Measurements from ENCODE around the gene FGD4.
"Not testable (repeated sequence)": the region's sequence is repeated elsewhere in the genome, so short reads cannot be mapped to it uniquely, and the experiment has no call there.

The FGD4 gene

DNA sequence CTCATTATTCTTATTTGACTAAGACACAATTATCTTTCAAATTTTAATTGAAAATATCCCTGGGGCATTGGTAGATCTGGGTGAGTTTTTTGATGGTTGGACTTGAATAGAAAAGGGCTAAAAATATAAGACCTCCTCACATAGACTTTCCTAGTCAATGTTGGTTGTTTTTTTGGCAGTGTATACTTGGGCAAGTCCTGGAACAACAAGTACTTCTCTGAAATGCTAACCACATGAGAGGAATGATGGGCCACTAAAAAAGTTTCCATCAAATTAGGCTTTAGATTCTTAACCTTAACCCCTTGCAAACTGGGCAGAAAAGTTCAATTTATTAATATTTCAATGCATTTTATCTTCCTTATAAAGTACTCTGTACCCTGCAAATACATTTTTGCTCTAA is 97.6 kb downstream of the FGD4 start:
- no peak for DNase-seq

DNA sequence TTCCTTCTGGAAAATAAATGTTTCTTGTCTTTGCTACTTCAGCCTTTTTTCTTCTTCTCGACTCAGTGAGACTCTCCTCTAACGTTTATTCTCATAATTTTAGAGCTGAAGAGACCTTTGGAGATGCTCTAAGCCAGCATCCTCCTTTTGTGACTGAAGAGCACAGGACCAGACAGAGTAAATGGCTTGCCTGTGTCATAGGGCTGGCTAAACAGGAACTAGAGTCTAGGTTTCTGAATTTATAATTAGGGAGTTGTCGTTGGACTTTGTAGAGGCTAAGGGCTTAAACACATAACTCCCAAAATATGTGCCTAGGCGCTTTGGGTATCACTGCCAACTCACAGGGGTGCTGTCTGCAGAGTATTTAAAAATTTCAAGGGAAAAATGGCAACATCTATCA is 98.5 kb downstream of the FGD4 start:
- DNase-seq: no peak

DNA sequence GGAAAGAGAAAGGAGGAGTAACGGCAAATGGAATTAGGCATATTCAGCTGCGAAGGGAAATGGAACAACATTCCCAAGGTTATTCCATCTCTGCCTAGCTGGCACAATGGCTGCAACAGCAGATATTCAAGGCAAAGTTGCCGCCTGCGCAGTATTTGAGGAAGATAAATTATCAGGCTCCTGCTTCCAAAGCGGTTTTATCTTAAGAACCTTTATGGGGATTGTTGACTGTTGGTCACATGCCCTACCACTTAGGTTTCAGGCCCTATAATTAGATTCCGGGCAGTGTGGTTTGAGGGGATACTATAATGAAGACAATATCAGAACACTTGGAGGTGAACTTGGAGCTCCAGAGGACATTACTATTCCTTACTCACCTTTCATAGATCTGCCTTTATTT is 99.7 kb downstream of the FGD4 start:
- no peak for DNase-seq

DNA sequence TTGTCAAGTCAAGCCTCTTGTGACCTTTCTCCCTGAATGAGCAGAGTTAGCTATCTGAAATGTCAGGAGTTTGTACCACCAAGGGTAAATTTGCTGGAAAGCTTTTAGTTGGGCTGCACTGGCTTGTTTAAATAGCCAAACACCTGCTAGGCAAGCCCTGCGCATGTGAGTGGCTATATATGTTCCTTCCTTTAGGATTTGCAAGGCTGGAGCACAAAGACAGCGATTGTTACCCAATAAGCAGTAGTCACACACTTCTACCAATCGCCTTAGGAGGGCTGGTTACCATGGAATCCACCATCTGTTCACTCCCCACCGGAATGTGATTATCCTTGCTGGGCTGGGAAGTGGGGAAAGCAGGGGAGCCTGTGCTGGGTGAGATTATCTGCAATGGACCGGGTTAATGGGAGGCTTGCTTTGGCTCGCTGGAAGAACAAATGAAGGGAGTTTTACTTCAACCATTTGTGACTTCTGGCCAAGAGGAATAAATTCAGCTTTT is 102.5 kb downstream of the FGD4 start:
- no peak for DNase-seq

DNA sequence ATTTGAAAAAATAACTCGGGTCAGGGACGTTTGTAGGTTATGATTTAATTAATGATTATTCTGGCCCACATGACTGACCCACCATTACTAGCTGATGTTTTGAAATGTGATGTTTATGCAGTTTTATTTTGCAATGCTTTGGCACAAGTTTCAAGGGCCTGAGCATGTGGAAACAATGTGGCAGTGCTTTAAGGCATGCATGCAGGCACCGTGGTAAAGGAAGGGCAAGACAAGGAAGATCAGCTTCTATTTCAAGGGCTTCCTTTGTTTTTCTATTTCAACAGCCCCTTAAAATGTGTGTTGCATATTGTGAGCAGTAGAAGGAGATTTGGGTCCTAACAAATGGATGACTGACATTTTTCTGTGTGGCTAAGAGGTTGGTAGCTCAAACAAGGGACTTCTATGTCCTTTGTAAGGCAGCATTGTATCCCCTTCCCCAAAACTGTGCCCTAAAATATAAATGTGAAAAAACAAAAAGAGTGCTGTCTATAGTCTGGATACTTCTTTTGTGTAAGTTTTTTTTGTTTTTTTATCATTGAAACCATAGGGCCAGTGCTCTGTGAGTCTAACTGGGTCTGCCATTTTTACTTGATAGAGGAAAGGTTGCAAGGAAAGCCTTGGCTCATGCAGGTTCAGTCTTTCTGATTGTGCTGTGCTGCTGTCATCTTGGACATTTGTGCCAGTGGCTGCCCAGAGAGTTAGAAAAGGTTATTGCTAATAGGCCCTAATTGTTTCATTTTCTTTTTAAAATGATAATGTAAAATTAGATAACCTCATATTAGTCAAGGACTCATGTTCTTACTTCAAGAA is 103.5 kb downstream of the FGD4 start:
- no peak for DNase-seq

DNA sequence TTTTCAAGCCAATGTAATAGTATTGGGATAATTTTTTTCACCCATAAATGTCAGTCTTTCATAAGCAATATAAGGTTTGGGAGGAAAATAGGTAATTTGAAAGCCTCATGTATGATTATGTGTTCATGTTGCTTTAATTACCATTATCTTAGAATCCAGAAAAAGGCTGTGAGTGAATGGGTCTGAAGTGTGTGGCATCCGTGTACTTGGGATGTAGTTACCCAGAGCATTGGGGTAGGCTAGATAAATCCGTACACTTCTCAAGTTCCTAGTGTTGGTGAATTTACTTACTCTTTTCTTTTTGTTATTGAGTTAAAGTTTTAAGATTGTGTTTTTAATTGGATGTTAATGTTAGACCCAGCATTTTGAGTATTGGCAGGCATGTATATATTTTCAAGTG is 104.4 kb downstream of the FGD4 start:
- no peak for DNase-seq

DNA sequence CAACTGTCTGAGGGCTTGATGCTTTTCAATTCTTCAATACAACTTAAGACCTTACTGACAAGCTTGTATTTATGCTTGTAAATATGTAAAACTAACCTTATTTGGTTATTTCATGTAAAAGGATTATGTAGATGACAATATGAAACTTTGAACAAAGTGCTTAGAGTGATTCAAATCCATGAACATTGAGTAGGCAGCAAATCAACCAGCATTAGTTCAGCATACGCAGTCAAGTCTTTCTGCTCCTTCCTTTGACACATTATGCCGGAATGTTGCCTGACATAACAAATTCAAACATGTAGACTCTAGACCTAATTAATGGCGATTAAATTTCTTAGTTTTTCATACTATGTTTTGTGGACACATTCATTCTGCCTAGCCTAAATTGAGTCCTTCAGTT is 105.2 kb downstream of the FGD4 start:
- no peak for DNase-seq

DNA sequence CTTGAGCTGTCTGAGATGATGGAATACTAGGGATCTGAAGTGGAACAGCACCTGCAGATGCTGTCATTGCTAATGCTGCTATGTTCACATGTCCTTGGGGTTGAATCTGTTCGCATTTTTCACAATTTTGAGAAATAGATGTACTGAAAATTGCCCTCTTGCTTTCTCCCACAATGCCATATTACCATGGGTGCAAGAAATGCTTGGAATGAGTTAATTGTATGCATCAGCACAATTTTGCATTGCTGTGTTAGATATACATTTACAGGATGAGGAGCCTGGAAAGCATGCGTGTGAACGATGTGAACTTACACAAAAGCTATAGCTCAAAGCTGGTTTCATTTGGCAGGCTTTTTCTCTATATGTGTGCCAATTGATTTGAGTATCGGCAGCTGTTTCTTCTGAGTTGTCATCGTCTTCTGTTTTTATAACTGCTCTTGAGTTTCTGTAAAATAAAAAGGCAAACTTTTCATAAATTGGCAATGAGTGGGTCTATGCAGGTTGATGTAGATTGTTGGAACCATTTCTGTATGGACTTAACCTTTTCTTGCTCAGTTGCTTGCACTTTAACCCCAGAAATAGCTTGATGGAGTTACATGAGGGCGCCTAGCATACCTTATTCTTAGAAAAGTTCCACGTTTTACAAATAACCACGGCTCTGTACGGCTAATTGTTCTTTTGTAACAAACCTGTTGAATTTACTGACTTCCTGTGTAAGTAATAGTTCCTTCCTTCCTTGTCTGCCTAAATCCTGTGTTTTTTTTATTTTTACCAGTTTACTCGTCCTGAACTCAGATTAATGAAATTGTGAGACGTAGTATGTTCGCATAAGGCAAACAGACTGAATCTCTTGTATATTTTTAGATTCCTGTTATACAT is 105.9 kb downstream of the FGD4 start:
- no peak for DNase-seq

DNA sequence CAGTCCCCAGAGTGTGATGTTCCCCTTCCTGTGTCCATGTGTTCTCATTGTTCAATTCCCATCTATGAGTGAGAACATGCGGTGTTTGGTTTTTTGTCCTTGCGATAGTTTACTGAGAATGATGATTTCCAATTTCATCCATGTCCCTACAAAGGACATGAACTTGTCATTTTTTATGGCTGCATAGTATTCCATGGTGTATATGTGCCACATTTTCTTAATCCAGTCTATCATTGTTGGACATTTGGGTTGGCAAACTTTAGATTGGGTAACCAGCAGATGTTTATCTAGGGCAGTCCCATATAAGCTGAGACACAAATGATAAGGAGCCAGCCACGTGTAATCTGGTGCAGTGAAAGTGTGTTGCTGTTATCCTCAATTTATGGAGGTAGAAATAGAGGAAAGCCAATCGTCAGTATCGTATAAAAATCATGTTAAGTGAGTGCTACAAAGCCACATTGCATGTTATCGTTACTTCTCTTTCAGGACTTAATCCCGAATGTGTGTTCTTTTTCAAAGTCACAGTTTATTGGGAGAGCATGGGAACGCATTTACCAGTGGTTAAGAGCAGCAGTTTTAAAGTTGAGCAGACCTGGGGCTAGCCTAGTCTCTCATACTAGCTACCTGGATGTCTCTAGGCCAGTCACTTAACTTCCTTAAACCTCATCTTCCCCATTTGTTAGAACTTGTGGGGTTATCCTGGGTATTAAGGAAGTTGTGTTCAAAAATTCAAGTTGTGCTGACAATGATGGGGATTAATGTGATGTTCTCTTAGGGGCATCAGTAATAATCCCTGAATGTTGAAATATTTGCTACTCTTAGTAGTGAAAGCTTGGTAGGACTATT is 108.0 kb downstream of the FGD4 start:
- not testable (repeated sequence) for DNase-seq

DNA sequence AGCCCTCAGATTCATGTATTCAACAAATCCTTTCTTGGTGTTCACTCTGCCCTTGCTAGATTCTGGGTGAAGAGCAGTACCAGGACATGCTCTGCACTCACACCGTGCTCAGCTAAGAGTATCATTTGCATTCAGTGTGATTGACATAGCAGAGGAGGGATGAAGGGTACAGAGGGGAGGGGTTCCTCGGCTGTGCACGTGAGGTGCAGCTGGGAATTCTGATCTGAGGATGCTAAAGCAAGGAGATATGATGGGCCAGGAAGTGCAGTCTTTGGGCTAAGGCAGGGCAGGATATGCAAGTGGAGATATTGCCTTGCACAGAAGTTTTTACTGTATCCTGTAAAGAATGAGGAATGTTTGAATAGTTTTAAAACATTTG is 108.6 kb downstream of the FGD4 start:
- no peak for DNase-seq

DNA sequence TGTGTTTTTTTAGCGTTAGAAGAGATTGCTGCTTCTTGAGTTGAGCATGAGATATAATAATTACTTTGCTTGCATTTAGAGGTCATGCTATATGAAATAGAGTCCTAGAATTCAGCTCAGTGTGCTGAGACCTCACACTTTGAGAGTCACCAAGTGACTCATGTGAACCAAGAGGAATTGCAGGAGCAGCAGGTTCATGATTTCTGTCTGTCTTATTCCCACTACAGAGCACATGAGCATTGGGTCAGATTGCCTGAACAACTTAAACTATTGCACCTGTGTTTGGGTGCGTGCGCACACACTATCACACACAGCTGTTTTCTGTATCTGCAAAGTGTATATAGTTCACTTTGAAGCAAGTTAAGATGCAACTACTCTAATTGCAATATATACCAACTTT is 109.3 kb downstream of the FGD4 start:
- DNase-seq: no peak

DNA sequence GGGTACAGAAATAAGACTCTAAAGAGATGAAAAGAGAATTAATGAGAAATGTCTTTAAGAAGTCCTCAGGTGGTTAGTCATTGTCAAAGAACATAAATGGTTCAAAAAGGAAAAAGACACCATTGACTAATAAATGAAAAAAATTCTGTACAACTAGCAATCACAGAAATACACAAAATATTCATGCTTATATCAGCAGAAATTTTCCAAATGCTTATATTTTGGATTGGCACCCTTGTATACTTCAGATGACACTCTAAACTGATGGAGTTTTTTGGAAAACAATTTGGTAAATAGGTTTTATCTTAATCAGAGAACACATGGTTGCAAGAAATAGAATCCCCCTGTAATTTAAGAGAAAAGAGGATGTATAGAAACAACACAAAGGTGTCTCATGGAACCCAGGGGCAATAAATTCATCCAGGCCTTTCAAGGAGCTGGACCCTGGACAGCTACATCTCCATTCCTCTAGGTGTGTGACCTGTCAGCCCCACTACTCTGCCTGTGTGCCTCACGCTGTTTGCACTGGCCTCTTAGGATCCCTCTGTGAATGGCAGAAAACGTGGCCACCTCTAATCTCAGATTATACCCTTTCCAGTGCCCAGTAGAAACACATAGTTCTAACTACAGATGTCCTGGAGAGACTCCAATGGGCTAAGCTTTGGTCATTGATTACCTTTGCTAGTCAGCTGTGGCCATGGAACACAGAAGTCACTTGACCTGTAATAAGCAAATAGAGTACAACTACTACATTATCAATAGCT is 110.2 kb downstream of the FGD4 start:
- DNase-seq: no peak

DNA sequence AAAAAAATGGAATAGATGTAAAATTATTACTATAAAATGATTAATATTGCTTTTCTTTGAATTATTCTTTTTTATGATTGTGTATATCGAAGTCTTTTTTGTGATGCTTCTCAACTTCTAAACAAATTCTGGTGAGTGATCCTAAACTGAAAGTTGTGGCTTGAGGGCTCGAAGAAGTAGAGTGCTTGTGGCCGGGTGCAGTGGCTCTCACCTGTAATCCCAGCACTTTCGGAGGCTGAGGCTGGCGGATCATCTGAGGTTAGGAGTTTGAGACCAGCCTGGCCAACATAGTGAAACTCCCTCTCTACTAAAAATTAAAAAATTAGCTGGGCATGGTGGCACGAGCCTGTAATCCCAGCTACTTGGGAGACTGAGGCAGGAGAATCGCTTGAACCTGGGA is 112.6 kb downstream of the FGD4 start:
- not testable (repeated sequence) for DNase-seq

DNA sequence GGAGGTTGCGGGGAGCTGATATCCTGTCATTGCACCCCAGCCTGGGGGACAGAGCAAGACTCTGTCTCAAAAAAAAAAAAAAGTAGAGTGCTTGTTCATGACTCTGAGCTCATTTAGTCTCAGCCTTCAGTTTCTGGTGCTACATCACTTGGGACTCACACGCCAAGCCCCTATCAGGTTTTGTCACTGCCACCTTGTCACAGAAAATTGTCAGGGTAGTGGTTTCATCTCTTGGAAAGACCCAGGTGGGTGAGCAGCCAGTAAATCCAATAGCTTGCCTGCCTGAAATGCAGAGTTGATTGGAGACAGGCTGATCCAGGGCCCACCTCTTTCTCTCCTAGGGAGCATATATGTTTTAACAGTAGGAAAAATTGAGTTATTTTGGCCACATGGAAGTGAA is 113.0 kb downstream of the FGD4 start:
- no peak for DNase-seq

DNA sequence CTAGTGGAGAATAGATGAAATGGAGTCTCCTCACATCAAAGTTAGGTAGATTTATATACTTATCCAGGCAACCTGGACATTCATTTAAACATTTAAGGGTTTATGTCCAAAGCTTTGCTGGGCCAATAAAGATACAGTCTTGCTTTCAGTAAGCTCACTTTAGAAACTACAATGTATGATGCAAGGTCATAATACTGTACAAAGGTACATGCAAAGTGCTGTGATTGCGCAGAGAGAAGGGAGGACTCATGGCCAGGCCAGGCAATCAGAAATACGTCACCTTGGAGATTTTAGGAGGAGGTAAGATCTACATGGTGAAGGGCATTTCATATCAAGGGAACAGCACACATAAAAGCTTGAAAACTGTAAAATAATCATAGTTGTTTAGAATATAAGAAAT is 113.6 kb downstream of the FGD4 start:
- DNase-seq: no peak

DNA sequence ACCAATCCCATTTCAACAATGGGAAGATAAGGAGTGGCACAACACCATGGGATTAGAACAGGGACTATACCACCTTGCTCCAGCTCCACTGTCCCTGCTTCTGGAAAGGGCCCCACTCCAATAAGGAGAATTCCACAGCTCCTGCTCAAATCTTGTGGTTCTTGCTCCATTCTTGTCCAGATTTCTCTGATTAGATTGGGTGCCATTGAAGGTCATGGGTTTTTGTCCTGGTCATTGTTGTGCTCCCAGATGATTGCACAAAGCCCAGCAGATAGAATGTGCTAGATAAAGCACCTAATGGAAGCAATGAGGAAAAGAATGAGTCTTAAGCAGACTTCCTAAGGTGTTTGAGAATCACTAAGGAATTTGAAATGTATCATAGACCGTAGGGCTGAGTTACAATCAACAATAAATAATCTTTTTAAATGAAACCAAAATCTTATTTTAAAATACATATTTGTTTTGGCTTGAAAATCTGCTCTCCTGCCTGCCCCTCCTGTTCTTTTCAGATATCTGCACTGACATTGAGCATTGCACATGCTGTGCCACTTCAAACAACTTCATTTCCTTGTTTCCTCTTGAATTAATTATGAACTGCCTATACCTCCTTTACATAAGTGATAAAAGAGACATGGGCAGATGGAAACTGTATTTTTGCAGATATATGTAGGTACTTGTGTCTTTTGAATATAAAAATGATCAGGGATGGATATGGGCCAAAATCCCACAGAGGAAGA is 115.9 kb downstream of the FGD4 start:
- DNase-seq: no peak

DNA sequence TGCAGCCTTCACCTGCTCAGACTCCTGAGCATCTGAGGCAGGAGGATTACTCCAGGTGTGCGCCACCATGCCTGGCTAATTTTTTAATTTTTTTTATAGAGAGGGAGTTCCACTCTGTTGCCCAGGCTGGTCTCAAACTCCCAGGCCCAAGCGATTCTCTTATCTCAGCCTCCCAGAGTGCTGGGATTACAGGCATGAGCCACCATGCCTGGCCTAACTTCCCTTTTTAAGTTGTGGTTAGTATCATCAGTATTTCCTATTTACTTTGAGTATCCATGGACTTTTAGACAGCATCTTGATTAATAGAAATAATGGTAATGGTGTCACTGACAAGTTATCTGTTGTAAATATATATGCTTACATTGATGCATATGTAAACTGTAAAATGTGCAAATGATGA is 116.9 kb downstream of the FGD4 start:
- no peak for DNase-seq

DNA sequence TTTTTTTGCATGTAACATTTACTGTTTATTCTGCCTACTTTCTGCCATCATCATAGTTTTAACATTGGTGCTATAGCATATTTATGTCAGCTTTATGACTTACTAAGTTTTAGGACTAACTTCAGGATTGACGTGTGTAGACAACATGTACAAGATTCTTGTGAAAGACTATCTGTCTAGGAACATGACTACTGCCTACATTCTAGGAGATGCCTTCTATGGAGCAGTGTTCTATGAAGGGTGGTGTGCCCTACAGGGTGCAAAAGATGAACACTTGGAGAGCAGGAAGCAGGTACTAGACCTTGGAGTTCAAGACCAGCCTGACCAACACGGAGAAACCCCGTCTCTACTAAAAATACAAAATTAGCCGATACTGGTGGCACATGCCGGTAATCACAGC is 118.6 kb downstream of the FGD4 start:
- no peak for DNase-seq

DNA sequence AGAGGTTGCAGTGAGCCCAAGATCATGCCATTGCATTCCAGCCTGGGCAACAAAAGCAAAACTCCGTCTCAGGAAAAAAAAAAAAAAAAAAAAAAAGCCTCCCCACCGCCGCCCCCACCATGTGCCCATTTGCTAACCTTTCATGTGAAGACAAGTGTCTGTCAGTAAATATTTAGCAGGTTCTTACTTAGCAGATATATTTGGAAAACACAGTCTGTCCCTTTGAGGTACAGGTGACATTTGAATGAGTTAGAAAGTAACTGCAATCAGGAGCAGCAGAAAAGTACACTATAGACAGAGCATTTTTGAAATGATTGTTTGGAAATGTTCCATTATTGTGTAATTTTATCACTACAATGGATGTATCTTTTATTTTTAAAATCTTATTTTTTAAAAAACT is 119.7 kb downstream of the FGD4 start:
- no peak for DNase-seq

DNA sequence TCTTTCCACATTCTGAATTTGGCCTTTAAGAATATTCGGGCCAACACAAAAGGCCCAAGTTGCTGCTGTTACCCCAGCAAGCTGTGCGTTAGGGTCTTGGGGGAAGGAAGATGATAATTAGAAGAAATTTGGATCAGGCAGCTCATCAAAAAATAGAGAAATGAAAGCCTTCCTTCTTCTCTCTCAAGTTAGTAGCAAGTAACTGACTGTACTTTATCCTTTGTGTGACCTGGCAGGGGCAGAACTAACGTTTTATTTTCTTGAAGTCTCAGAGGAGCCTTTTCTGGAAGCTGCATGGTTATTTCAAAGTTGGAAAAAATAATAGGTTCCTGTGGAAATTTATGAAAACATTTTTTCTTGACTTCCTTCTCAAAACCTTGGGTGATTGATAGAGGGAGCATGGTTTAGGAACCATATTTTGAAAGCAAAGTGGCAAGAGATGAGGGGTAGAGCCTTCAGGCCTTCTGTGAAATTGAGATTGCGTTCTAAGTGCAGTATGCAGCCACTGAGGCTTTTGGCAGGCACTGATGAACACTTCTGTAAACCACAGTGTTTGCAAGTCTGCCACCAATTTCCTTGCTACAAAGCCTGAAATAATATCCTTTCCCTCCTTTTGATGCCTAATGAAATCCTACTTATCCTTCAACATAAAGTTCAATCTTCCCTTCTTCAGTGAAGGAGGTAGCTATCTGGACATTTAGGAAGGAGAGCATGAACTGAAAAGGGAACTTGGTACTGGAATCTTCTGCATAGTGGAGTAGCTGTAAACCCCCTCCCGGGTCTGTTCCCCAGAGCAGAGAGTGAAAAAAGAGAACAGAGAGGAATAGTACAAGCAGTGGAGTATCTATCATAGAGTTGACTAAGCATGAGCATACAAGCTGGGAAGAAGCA is 123.2 kb downstream of the FGD4 start:
- DNase-seq: peak in 1 of 5 experiments; percentile 8

All from T-helper 2 cell (primary cell).